Measurements from ENCODE around the gene PCNX2. TPM values are rescaled to one million over a fixed set of nuclear protein-coding genes. Genes with fewer than 3 reads are reported as not detected.
"Not testable (repeated sequence)": the region's sequence is repeated elsewhere in the genome, so short reads cannot be mapped to it uniquely, and the experiment has no call there.

The PCNX2 gene
- total RNA-seq, 1 donor from 2014 or later, result 29.5 TPM

DNA sequence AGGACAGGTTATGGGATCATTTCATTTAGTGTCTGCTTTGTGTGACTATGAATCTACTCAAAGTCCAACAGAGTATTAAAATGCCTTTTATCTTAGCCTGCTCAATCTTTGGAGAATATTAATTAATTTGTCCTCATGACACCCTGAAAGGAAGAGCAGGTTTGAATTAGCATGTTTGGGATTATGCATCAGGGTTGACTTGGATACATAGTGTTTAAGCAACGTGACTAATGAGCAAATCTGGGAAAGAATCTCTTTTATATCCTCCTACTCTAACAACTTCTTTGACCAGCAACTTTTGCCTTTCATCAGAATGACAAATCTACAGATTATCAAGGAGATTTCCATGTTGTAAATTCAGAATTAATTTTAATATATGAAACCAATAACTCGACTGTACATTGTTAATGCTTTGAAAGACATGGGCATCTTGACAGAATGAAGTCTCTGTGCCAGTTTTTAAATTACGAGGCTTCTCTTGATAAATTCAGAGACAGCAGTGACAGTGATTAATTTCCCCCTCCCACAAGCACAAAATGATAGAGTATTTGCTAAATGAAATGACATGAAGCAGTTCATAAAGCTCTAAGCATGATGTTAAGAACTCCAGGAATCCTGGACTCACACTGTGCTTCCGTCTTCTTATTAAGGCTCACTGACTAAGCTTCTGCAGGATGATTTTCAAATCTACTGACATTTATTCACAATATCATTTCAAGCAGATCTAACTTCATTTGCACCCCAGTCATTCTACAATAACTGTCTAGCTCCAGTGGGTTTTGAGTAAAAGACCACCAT is 156.5 kb downstream of the PCNX2 start:
- TF ChIP-seq, protein P1, sequence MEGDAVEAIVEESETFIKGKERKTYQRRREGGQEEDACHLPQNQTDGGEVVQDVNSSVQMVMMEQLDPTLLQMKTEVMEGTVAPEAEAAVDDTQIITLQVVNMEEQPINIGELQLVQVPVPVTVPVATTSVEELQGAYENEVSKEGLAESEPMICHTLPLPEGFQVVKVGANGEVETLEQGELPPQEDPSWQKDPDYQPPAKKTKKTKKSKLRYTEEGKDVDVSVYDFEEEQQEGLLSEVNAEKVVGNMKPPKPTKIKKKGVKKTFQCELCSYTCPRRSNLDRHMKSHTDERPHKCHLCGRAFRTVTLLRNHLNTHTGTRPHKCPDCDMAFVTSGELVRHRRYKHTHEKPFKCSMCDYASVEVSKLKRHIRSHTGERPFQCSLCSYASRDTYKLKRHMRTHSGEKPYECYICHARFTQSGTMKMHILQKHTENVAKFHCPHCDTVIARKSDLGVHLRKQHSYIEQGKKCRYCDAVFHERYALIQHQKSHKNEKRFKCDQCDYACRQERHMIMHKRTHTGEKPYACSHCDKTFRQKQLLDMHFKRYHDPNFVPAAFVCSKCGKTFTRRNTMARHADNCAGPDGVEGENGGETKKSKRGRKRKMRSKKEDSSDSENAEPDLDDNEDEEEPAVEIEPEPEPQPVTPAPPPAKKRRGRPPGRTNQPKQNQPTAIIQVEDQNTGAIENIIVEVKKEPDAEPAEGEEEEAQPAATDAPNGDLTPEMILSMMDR (IDR thresholded peaks at IDR 0.05; ENCODE audit: insufficient read depth, low read length, poor library complexity, severe bottlenecking), result no peak
- Histone ChIP-seq H3K4me3 (ENCODE audit: low read depth, low read length) (no peak overlapping the region), H3K27me3 (ENCODE audit: control insufficient read depth, insufficient read depth, low read length) (no peaks in the 10 kb centered on the region), H3K36me3 (ENCODE audit: control insufficient read depth, insufficient read depth, low read length) (peaks cover 3% of the 10 kb centered on the region)
- DNase-seq (ENCODE audit: low read depth), result no peak

DNA sequence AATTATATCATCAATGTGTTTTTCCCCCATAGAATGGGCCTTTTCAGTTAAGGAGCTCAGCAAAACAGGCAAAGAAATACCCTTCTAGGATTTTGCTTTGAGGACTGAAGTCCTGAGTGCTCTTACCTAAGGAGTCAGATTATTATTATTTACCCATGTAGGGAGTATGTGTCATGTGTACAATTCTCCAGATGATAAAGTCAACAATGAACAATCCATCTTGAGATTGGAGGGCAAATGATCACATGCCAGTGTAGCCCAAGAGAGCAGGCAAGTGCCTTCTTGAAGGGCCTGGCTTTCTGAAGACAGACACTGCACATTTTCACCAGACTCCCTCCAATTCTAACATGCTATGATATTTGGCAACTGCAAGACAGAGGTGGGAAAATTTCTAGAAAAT is 159.7 kb downstream of the PCNX2 start:
- no peak overlapping the region for H3K4me3 ChIP-seq (ENCODE audit: low read depth, low read length)
- TF ChIP-seq, protein P1 (IDR thresholded peaks at IDR 0.05; ENCODE audit: insufficient read depth, low read length, poor library complexity, severe bottlenecking), result no peak
- no peaks in the 10 kb centered on the region for H3K27me3 ChIP-seq (ENCODE audit: control insufficient read depth, insufficient read depth, low read length)
- DNase-seq (ENCODE audit: low read depth), result no peak
- H3K36me3 ChIP-seq (ENCODE audit: control insufficient read depth, insufficient read depth, low read length), result peaks cover 3% of the 10 kb centered on the region

DNA sequence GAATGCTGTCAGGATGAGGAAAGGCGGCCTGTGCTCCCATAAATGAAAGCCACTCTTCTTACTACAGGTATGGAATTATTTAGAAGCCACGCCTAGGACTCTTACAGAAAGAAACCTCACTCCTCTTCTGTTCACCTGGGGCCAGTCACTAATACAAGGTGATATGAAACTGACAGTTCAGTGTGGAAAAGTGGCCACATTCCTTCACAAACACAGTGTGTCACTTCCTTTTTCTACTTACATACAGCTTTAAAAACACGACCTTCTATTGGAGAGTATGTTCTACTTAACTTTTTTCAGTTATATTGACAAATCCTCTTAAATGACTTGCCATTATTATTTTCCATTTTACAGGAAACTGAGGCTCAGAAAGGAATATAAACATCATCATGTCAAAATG is 163.1 kb downstream of the PCNX2 start:
- H3K4me3 ChIP-seq (ENCODE audit: low read depth, low read length), result no peak overlapping the region
- H3K36me3 ChIP-seq (ENCODE audit: control insufficient read depth, insufficient read depth, low read length), result peaks cover 3% of the 10 kb centered on the region
- TF ChIP-seq, protein P1 (IDR thresholded peaks at IDR 0.05; ENCODE audit: insufficient read depth, low read length, poor library complexity, severe bottlenecking), result no peak
- no peak for DNase-seq (ENCODE audit: low read depth)
- no peaks in the 10 kb centered on the region for H3K27me3 ChIP-seq (ENCODE audit: control insufficient read depth, insufficient read depth, low read length)

DNA sequence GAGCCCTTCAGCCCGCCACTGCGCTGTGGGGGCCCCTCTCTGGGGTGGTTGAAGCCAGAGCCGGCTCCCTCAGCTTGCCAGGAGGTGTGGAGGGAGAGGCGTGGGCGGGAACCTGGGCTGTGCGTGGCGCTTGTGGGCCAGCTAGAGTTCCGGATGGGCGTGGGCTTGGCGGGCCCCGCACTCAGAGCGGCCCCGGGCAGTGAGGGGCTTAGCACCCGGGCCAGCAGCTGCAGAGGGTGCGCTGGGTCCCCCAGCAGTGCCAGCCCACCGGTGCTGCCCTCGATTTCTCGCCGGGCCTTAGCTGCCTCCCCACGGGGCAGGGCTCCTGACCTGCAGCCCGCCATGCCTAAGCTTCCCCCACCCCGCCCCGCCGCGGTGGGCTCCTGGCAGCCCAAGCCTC is 166.5 kb downstream of the PCNX2 start:
- H3K27me3 ChIP-seq (ENCODE audit: control insufficient read depth, insufficient read depth, low read length); H3K36me3 ChIP-seq (ENCODE audit: control insufficient read depth, insufficient read depth, low read length); H3K4me3 ChIP-seq (ENCODE audit: low read depth, low read length); DNase-seq (ENCODE audit: low read depth): not testable (repeated sequence)

DNA sequence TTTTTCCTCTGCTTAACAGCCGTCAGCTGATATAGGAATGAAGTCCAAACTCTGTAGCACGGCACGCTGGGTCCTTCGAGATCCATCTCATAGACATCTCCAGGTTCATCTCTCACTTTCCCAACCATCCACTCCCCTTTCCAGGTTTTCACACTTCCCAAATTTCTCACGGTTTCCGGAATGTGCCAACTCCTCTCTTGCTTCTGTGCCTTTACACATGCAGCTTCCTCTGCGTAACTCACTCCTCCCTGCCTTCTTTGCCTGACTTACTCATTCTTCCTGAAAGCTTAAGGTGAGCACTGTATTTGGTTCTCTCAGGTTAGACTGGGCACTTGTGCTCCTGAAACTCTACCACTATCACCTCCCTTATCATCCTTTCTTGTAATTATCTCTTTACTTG is 168.4 kb downstream of the PCNX2 start:
- Histone ChIP-seq H3K27me3 (ENCODE audit: control insufficient read depth, insufficient read depth, low read length) (no peaks in the 10 kb centered on the region), H3K4me3 (ENCODE audit: low read depth, low read length) (no peak overlapping the region), H3K36me3 (ENCODE audit: control insufficient read depth, insufficient read depth, low read length) (no peaks in the 10 kb centered on the region)
- no peak for DNase-seq (ENCODE audit: low read depth)
- TF ChIP-seq, protein P1 (IDR thresholded peaks at IDR 0.05; ENCODE audit: insufficient read depth, low read length, poor library complexity, severe bottlenecking), result no peak

DNA sequence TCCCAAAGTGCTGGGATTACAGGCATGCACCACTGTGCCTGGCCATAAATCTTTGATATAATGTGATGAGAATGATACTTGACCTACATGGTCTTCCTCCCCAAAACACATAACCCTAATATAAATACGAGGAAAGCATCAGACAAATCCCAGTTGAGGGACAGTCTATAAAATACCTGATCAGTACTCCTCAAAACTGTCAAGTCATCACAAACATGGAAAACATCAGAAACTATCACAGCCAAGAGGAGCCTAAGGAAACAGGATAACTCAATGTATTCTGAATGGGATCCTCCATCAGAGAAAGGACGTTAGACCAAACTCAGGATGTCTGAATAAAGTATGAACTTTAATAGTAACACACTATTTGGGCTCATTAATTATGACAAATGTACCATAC is 172.7 kb downstream of the PCNX2 start:
- Histone ChIP-seq H3K4me3 (ENCODE audit: low read depth, low read length) (no peak overlapping the region), H3K27me3 (ENCODE audit: control insufficient read depth, insufficient read depth, low read length) (no peaks in the 10 kb centered on the region), H3K36me3 (ENCODE audit: control insufficient read depth, insufficient read depth, low read length) (no peaks in the 10 kb centered on the region)
- DNase-seq (ENCODE audit: low read depth), result no peak
- TF ChIP-seq, protein P1 (IDR thresholded peaks at IDR 0.05; ENCODE audit: insufficient read depth, low read length, poor library complexity, severe bottlenecking), result no peak
